Loucy (cell line): ENCODE measurements around the gene UBXN1.

Experiments
- H2AFZ ChIP-seq: fragments of 200-600 bp; sonication (generic); 2 replicates; pipeline ENCODE4 v1.6.0; 2016; ENCODE audit warnings: antibody characterized with exemption, mild to moderate bottlenecking, low read length, moderate library complexity
- H3F3A ChIP-seq: fragments of 200-600 bp; 2 replicates; pipeline ENCODE4 v1.6.0; 2016; ENCODE audit warnings: antibody characterized with exemption, low read depth, mild to moderate bottlenecking
- H3K27me3 ChIP-seq: fragments of 200-600 bp; sonication (generic); 2 replicates; pipeline ENCODE4 v1.6.1; 2014; ENCODE audit warnings: low read length, mild to moderate bottlenecking; ENCODE audit not compliant: insufficient read depth, poor library complexity, severe bottlenecking
- H3K36me3 ChIP-seq: fragments of 200-600 bp; sonication (generic); 2 replicates; pipeline ENCODE4 v1.6.1; 2016; ENCODE audit warnings: low read length; ENCODE audit not compliant: insufficient read depth
- H3K4me1 ChIP-seq: fragments of 200-600 bp; sonication (generic); 2 replicates; pipeline ENCODE4 v1.5.1; 2014; ENCODE audit warnings: low read length, mild to moderate bottlenecking; ENCODE audit not compliant: insufficient read depth, poor library complexity, severe bottlenecking
- H3K4me2 ChIP-seq: fragments of 200-600 bp; sonication (generic); 2 replicates; pipeline ENCODE4 v1.6.0; 2014; ENCODE audit warnings: antibody characterized with exemption, low read length, low read depth, mild to moderate bottlenecking; ENCODE audit not compliant: poor library complexity, severe bottlenecking
- H3K4me3 ChIP-seq: fragments of 200-600 bp; sonication (generic); 2 replicates; pipeline ENCODE4 v1.5.1; 2014; ENCODE audit warnings: low read length, mild to moderate bottlenecking, mixed read lengths; ENCODE audit not compliant: poor library complexity, severe bottlenecking
- H3K79me2 ChIP-seq: fragments of 200-600 bp; sonication (generic); 2 replicates; pipeline ENCODE4 v1.6.1; 2014; ENCODE audit warnings: low read length; ENCODE audit not compliant: insufficient read depth
- H3K9ac ChIP-seq: fragments of 200-600 bp; sonication (generic); 2 replicates; pipeline ENCODE4 v1.6.0; 2014; ENCODE audit warnings: mild to moderate bottlenecking, low read depth, low read length, moderate library complexity; ENCODE audit not compliant: poor library complexity, severe bottlenecking
- H3K9me2 ChIP-seq: fragments of 200-600 bp; sonication (generic); replicated peaks from 2 replicates; pipeline ENCODE4 v1.6.1; 2016; ENCODE audit warnings: low read depth, low read length, mixed read lengths
- H3K9me3 ChIP-seq: fragments of 200-600 bp; sonication (generic); 2 replicates; pipeline ENCODE4 v1.6.1; 2014; ENCODE audit warnings: mild to moderate bottlenecking, antibody characterized with exemption, low read length, low read depth; ENCODE audit not compliant: insufficient read depth
- H4K20me1 ChIP-seq: fragments of 200-600 bp; sonication (generic); 2 replicates; pipeline ENCODE4 v1.6.0; 2014; ENCODE audit warnings: antibody characterized with exemption, low read length, mild to moderate bottlenecking; ENCODE audit not compliant: insufficient read depth, poor library complexity, severe bottlenecking
- CTCF ChIP-seq: fragments of 200-600 bp; sonication (generic); conservative IDR thresholded peaks from 2 replicates; pipeline ENCODE4 v1.5.1; 2014; ENCODE audit warnings: mild to moderate bottlenecking, antibody characterized with exemption, low read length
- EZH2phosphoT487 ChIP-seq: fragments of 200-600 bp; IDR thresholded peaks from 2 replicates; pipeline ENCODE4 v1.6.1; 2018; ENCODE audit warnings: antibody characterized with exemption, mild to moderate bottlenecking, moderate library complexity, borderline replicate concordance

Gene UBXN1

DNA sequence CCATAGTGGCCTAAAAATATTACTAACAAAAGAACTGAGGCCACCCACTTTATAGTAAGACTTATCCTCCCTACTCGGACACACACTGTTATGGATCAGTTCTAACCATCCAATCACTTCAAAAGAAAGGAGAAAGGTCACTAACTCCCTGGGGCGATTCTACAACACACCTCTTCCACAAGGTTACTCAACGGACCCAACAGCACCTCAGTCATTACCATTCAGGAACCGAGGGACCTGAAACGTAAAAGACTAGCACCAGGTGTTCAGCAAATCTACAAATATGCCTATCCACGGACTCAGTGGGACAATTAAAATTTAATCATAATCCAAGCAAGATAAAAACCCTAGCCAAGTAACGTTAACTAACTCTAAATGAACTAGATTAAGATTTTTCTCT is 46.8 kb upstream of the UBXN1 start:
- Histone ChIP-seq H2AFZ (no peak overlapping the region), H3K4me1 (peaks cover 44% of the 10 kb centered on the region), H3K9me2 (no peaks in the 10 kb centered on the region), H4K20me1 (peaks cover 77% of the 10 kb centered on the region), H3K36me3 (peaks cover 42% of the 10 kb centered on the region), H3K4me3 (peak overlapping the region; percentile 92), H3K79me2 (peaks cover 84% of the 10 kb centered on the region), H3K9ac (peak overlapping the region; percentile 98), H3K4me2 (peak overlapping the region; percentile 98), H3K27me3 (no peaks in the 10 kb centered on the region), H3F3A (peaks cover 3% of the 10 kb centered on the region), H3K9me3 (no peaks in the 10 kb centered on the region)
- TF ChIP-seq EZH2phosphoT487, result no peak
- no peak for TF ChIP-seq CTCF

- Histone ChIP-seq H3K9me2 (no peaks in the 10 kb centered on the region), H2AFZ (no peak overlapping the region), H3F3A (peaks cover 3% of the 10 kb centered on the region), H3K4me2 (peak overlapping the region; percentile 98), H3K9me3 (no peaks in the 10 kb centered on the region), H3K4me1 (peaks cover 40% of the 10 kb centered on the region), H3K79me2 (peaks cover 85% of the 10 kb centered on the region), H3K4me3 (peak overlapping the region; percentile 92), H4K20me1 (peaks cover 77% of the 10 kb centered on the region), H3K9ac (peak overlapping the region; percentile 98), H3K36me3 (peaks cover 56% of the 10 kb centered on the region), H3K27me3 (no peaks in the 10 kb centered on the region)
- no peak for TF ChIP-seq CTCF
- TF ChIP-seq EZH2phosphoT487, result no peak
Observed at GRCh38 chr11:62724171-62724570, 45.3 kb upstream of the UBXN1 start.

DNA sequence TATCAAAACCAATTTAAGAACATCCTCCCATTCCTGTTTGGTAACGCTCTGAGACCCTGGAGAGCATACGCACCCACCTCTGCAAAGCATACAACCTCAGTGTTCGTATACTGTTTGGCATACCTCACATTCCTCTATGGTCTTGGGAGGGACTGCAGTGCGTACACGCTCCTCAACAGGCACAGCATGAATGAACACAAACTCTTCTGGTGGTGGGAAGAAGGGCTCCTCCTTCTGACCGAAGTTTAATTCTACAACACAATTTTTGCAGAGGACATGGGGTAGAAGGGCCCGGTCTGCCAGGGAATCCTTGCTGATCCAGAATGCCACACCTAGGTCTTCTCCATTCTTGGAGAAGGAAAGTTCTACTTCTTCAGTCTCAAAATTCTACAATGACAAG is 43.1 kb upstream of the UBXN1 start:
- peaks cover 89% of the 10 kb centered on the region for H4K20me1 ChIP-seq
- peak overlapping the region; percentile 6 for H3K9ac ChIP-seq

More for the DNA sequence above, 43.1 kb upstream of the UBXN1 start:
- Histone ChIP-seq H3F3A (no peaks in the 10 kb centered on the region), H3K27me3 (no peaks in the 10 kb centered on the region), H3K4me2 (peak overlapping the region; percentile 98), H3K36me3 (peaks cover 78% of the 10 kb centered on the region), H3K79me2 (peaks cover 99% of the 10 kb centered on the region), H2AFZ (no peak overlapping the region), H3K9me3 (no peaks in the 10 kb centered on the region), H3K4me1 (peaks cover 43% of the 10 kb centered on the region), H3K9me2 (no peaks in the 10 kb centered on the region), H3K4me3 (peak overlapping the region; percentile 11)
- TF ChIP-seq EZH2phosphoT487, result no peak
- peak; percentile 45 for TF ChIP-seq CTCF
